GM18520 (cell line): ENCODE data around the gene FKBP15.

Experiments used
- ATAC-seq: cut with Tn5 transposase; IDR thresholded peaks from one replicate; pipeline ENCODE4 v1.9.1; 2021; ENCODE audit not compliant: unreplicated experiment

FKBP15 gene

DNA sequence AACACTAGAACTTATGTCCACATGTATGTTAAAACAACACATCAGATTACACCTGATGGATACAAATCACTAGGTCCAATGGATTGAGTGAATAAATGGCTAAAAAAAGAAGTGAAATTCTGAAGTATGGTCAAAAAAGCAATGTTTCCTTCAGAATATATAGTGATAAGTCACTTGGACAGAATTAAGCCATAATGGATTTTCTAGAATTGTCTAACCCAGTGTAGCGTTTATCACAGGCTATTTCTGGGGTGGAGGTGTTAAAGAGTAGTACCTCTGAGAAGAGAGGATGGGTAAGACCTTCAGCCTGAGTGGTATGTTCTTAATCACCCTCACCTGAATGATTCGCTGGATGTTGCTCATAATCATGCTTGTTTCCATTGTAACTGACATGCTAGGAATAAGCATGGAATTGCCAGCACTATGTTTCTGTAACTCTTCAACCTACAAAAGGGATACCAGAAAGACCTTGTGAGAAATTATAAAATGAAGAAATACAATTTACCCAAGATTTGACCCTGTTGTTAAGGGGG is 37.1 kb downstream of the FKBP15 start:
- no peak for ATAC-seq

DNA sequence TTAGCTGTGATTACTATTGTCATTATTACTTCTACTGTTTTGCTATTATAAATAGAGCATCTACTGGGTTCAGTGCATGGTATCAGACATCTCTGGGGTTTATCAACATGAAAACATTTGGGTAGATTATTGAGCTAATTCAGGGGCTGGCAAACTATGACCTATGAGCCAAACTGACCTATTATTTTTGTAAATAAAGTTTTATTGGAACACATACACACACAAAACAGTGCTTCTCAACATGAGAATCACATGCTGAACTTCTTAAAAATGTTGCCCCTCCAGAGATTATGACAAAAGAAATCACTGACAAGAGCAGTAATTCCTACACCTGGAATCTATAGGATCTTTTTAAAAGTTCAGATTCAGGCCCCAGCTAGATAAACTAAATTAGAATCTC is 39.9 kb downstream of the FKBP15 start:
- ATAC-seq, result no peak

- no peak for ATAC-seq
Measured at GRCh38 chr9:113179839-113180238, 41.2 kb downstream of the FKBP15 start.

DNA sequence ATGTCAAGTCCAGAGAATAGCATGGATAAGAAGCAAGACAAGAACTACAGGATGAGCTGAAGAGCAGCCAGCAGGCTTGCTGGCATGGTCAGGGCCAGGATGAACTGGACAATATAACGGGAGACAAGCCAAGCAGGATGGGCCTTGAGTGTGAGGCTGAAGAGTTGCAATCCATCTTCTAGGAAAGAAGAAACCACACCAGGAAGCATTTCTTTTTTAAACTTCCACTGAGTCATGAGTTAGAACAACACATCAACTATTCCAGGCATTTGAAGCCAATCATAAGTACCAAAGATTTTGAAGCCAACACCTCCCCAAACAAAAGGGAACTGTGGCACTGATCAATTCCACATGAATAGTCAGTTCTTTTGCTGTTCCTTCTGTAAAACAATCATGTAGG is 43.0 kb downstream of the FKBP15 start:
- no peak for ATAC-seq

DNA sequence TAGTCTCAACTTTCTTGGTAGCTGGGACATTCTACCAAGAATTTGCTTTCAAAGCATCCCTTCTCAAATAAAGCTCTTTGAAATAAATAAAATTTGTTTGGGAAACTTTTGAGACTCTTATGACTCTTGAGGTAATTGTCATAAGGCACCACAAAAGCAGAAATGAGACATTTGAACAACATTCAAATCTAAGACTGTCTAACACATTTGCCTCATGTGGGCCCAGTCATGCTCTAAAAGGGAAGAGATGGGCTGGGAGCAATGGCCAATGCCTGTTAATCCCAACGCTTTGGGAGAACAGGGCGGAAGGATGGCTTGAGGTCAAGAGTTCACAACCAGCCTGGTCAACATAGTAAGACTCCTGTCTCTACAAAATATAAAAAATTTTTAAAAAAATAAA is 43.8 kb downstream of the FKBP15 start:
- no peak for ATAC-seq

DNA sequence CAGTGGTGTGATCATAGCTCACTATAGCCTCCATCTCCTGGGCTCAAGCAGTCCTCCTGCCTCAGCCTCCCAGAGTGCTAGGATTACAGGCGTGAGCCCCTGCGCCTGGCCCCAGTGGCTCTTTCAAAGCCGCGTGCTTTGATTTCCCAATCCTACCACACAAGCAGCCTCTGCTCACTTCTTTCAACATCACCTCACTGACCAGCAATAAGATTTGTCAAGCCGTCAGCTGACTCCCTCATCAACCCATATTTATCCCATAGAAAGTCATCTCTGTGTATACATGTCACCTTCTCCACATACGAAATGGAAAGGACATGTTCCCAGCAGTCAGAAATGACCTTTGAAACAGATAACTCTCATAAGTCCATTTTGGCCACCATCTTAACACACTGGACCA is 44.3 kb downstream of the FKBP15 start:
- no peak for ATAC-seq

GRCh38 chr9:113173341-113173740 is 47.7 kb downstream of the FKBP15 start:
- no peak for ATAC-seq

GRCh38 chr9:113168809-113169208 is 52.3 kb downstream of the FKBP15 start:
- no peak for ATAC-seq

GRCh38 chr9:113166039-113166438 is 55.0 kb downstream of the FKBP15 start:
- ATAC-seq, result no peak

- no peak for ATAC-seq
Measured at GRCh38 chr9:113164536-113165300, 56.4 kb downstream of the FKBP15 start.

DNA sequence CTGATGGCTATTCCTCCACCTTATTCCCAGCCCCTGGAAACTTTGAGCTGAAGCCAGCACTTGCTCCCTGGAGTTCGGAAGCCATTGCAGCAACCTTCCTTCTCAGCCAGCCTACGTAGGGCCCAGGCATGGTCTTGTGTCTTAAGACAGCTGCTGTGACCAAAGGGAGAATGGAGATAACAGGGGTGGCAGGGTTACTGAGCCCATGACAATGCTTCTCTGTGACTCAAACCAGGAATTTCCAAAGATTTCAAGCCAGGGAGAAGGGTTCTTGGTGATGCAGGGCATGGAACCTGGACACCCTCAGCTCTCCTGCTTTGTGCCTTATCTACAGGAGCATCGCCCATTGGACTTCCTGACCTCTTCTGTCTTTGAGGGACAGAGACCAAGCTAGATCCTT is 58.1 kb downstream of the FKBP15 start:
- no peak for ATAC-seq

DNA sequence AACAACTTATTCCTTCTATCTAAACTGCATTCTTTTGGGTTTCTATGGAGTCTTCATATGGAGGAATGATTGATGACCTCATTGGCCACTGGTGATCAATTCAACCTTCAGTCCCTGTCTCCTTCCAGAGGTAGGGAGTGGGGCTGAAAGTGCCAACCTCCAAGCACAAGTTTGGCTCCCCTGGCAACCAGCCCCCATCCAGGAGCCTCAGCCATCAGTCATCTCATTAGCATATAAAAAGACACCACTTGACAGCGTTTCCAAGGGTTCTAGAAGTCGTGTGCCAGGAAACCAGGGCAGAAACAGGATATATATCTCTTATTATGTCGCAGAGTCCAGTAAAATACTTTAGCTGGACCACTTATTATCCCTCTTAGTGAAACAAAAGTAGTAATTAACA is 60.5 kb downstream of the FKBP15 start:
- ATAC-seq, result no peak

DNA sequence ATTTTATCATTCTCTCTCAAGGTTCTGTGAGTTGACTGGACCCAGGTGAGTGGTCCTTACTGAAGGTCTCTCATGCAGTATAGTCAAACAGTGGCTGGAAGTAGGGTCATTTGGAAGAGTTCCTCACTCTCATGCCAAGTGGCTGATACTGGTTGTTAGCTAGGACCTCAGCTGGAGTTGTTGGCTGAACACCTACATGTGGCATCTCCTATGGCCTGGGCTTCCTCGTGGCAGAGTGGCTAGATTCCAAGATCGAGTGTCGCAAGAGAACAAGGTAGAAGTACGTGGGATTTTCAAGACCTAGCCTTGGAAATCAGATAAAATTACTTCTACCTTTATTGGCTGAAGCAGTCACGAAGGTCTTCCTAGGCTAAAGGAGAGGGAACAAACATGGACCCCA is 62.6 kb downstream of the FKBP15 start:
- no peak for ATAC-seq

DNA sequence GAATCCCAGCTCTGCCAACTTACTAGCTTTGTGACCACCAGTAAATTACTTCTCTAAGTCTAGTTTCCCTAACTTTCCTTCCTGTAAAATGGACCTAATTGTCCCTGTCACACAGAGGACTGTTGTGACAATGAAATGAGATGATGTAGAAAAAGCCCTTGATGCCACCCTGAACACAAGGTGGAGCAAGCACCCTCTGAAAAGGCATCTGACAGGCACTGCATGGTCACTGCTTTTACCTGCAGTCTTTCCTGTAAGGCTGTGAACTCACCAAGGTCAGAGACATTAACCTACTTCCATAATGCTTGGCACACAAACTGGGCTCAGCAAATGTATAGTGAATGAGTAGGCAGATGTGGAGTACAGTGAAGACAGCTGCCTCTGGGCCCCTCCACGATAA is 64.2 kb downstream of the FKBP15 start:
- ATAC-seq, result no peak

DNA sequence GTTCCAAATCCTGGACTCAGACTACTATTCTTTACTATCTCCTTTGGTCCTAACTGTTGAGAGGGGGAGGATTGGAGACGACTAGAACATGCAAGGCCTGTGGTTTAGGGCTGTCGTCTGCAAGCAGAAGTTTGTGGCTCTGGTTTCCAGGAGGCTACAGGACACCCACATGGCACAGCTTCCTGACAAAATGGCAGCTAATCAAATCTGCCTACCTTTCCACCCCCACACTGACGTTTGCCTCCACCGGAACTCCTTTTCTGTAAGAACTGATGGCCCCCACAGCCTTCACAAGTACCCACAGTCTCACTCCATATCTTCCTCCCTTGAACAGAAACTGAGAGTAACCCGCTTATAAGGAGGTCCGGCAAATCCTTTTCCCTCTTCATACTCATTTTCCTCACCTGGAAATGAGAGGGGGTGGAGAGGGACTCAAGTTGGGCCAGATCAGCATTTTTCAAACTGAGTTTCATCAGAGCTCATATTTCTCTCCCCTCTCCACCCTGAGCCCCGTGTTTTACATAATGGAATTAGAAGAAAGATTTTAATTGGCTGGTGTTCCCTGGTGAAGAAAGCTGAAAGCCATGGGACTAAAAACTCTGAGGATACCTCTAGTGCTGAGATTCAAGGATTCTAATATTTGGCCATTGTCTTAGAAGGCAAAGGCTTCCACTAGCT is 65.0 kb downstream of the FKBP15 start:
- no peak for ATAC-seq

GRCh38 chr9:113154946-113155345 is 66.1 kb downstream of the FKBP15 start:
- ATAC-seq, result no peak

DNA sequence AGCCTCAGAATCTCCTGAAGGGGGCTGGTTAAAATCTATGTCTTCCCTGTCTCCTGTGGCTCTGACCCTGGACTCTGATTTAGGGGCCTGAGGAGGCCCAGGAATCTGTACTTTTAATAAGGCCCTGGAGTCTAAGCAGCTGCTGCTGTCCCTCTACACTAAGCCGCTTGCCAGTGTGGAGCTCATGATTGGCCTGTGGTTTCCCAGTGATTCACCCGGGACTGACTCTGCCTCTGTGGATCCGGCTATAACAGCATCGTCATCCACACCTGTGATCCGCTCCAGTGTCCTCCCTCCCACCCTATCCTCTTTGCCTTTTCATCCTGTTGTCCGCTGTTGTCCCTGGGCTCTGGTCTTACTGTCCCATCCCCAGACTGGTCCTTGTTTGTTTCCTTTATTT is 66.6 kb downstream of the FKBP15 start:
- no peak for ATAC-seq

DNA sequence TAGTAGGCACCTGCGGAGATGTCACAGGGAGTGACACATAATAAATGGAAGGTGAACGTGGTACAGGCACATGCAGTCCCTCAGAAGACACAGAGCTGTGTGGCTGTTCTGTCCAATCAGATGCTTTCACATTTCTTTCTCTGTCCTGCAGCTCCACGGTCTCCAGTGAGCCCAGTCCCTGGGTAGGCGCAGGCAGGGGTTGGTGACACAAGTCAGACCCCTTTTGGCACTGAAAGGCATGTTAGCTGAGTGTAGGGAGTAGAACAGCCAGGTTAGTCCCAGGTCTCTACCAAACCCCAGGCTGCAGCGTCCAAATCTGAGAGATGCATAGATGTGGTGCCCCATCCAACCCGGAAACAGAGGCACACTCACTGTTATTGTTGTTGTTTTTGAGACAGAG is 67.5 kb downstream of the FKBP15 start:
- ATAC-seq, result no peak

DNA sequence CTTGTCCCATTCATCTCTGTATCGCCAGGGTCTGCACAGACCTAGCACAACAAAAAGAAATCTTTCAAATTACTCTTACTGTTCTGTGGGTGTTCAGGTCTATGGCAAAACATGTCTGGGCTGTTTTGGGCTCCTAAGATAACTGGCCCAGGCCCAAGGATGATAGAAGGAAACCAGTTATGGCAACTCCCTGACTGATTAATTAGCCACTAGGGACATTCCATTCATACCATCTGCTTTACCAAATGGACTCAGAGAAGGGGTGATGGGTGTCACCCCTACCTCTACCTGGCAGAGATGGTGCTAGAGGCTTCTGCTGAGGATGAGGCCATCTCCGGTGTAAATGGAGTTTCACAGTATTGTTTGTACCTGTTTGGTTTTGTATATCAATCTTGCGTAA is 68.4 kb downstream of the FKBP15 start:
- ATAC-seq, result no peak

DNA sequence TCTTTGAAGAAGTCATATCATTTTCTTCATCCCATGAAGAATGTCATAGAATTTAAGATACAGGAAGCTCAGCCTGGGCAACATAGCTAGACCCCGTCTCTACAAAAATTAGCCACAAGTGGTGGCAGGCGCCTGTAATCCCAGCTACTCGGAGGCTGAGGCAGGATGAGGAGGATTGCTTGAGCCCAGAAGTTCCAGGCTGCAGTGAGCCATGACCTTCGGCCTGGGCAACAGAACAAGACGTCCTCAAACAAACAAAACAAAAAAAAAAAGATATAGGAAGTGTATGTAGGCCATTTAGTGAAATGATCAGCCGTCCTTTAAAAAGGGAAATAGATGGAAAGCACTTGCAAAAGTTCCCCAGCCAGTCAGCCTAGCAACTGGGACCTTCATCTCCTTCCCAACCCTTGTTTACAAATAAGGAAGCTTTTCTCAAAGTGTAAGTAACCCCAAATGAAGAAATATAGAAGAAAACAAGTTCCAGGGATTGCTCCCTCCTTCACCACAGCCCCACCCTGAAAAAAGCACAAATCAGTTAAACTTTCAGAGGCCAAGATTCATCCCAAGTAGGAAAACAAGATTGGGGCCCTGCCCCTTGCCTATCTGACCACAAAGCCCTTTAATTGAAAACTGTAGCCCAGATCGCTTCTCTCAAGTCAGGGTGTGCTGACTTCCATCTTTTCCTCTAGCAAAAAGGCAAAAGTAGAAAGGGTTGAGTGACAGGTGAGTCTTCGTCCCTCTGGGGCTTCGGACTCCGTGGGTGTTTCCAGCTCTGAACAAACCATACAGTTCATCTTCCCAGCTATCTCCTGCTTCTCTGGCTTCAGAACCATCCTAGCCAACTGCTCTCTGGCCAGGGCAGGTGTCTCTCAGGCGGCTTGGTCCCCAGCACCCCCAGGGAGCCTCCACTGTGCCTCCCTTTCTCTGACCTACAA is 69.1 kb downstream of the FKBP15 start:
- no peak for ATAC-seq
